Endothelial cell of umbilical vein (primary cell): Measurements from ENCODE around the gene TMF1. TPM values are rescaled to one million over a fixed set of nuclear protein-coding genes. Genes with fewer than 3 reads are reported as not detected.

Experiments used
- BruUV-seq: library from RNA; stranded (reverse); fragments of 400-500 nt; replicated peaks from 2 replicates; lab custom pipeline; 2021; lab: Mats Ljungman, UMichigan
- CTCF ChIA-PET: fragments of 300-600, 350-600 bp; sonication (Branson Sonifier 250); formaldehyde crosslinking; loops from one replicate; lab custom pipeline; 2021; ENCODE audit warnings: antibody characterized with exemption, inconsistent platforms; lab: Charles Lee
- POLR2A ChIA-PET: fragments of 300-600, 350-600 bp; sonication (Branson Sonifier 250); formaldehyde crosslinking; loops from one replicate; lab custom pipeline; 2021; ENCODE audit warnings: antibody characterized with exemption, inconsistent platforms; lab: Charles Lee
- DNase-seq: peaks from one replicate; pipeline ENCODE4 v3.0.0-alpha.2; 2011; ENCODE audit warnings: low read depth, low spot score
- FAIRE-seq: peaks from 2 replicates; lab custom pipeline; 2011; peaks lifted over from hg19 to GRCh38; lab: Jason Lieb, UNC
- H2AFZ ChIP-seq: 2 replicates; pipeline ENCODE4 v1.6.0; 2012; ENCODE audit warnings: low read depth, low read length, control low read depth, inconsistent platforms
- H3K27ac ChIP-seq: 2 replicates; pipeline ENCODE4 v1.5.1; 2011; ENCODE audit warnings: low read depth, mild to moderate bottlenecking, control low read depth, low read length, moderate library complexity; ENCODE audit not compliant: insufficient read depth
- H3K27me3 ChIP-seq, 2 experiments: 2 replicates each; pipeline versions ENCODE4 v1.6.0 to v1.6.1; 2011; ENCODE audit warnings: low read length in 2 of 2, mixed read lengths in 1 of 2; ENCODE audit not compliant: control insufficient read depth in 2 of 2, insufficient read depth in 2 of 2
- H3K36me3 ChIP-seq, 2 experiments: 2 replicates in 1 of 2; 3 replicates in 1 of 2; pipeline ENCODE4 v1.5.1; 2011; ENCODE audit warnings: low read length in 2 of 2, mild to moderate bottlenecking in 1 of 2, moderate library complexity in 1 of 2; ENCODE audit not compliant: control insufficient read depth in 2 of 2, insufficient read depth in 2 of 2; ENCODE audit errors: extremely low read depth in 1 of 2
- H3K4me1 ChIP-seq: 3 replicates; pipeline ENCODE4 v1.5.1; 2011; ENCODE audit warnings: mild to moderate bottlenecking, low read length; ENCODE audit not compliant: control insufficient read depth, insufficient read depth; ENCODE audit errors: extremely low read depth
- H3K4me2 ChIP-seq: 2 replicates; pipeline ENCODE4 v1.6.1; 2011; ENCODE audit warnings: low read length, control low read depth, mixed read lengths; ENCODE audit not compliant: insufficient read depth
- H3K4me3 ChIP-seq, 3 experiments: fragments of 200-600 bp in 1 of 3; sonication (generic), shearing (Covaris generic) in 1 of 3; replicated peaks in 1 of 3; 2 replicates each; pipeline ENCODE4 v1.5.1; 2011 to 2016; ENCODE audit warnings: control low read depth in 3 of 3, low read length in 3 of 3, mild to moderate bottlenecking in 2 of 3, inconsistent platforms in 1 of 3, low read depth in 1 of 3, moderate library complexity in 1 of 3; ENCODE audit not compliant: insufficient read depth in 1 of 3
- H3K79me2 ChIP-seq: 2 replicates; pipeline ENCODE4 v1.6.0; 2012; ENCODE audit warnings: low read length, inconsistent platforms; ENCODE audit not compliant: control insufficient read depth, insufficient read depth
- H3K9ac ChIP-seq: replicated peaks from 2 replicates; pipeline ENCODE3; 2011; ENCODE audit warnings: low read length, control low read depth; ENCODE audit not compliant: insufficient read depth; ENCODE audit errors: extremely low read depth
- H3K9me1 ChIP-seq: replicated peaks from 3 replicates; pipeline ENCODE4 v1.6.0; 2011; ENCODE audit warnings: mild to moderate bottlenecking, low read length; ENCODE audit not compliant: control insufficient read depth, insufficient read depth; ENCODE audit errors: extremely low read depth
- H3K9me3 ChIP-seq: replicated peaks from 2 replicates; pipeline ENCODE4 v1.5.1; 2012; ENCODE audit warnings: low read length, inconsistent platforms; ENCODE audit not compliant: control insufficient read depth, insufficient read depth
- H4K20me1 ChIP-seq: replicated peaks from 2 replicates; pipeline ENCODE3; 2011; ENCODE audit warnings: mild to moderate bottlenecking, low read length; ENCODE audit not compliant: control insufficient read depth, insufficient read depth; ENCODE audit errors: extremely low read depth
- CTCF ChIP-seq, 2 donors: IDR thresholded peaks; 1 replicate in 1 of 2; 2 replicates in 1 of 2; pipeline ENCODE4 v1.5.1; 2011; ENCODE audit warnings: low read length in 2 of 2, mild to moderate bottlenecking in 2 of 2, moderate library complexity in 2 of 2, control low read depth in 1 of 2, inconsistent platforms in 1 of 2, low read depth in 1 of 2; ENCODE audit not compliant: insufficient read depth in 1 of 2; ENCODE audit errors: extremely low read depth in 1 of 2
- EZH2 ChIP-seq: IDR thresholded peaks from 2 replicates; pipeline ENCODE4 v1.6.1; 2012; ENCODE audit warnings: borderline replicate concordance, low read depth, mild to moderate bottlenecking, moderate library complexity, low read length, inconsistent platforms; ENCODE audit not compliant: severe bottlenecking
- FOS ChIP-seq: IDR thresholded peaks from 2 replicates; pipeline ENCODE4 v1.6.1; 2011; ENCODE audit warnings: mild to moderate bottlenecking, low read length, moderate library complexity, borderline replicate concordance; ENCODE audit not compliant: insufficient read depth
- GATA2 ChIP-seq: IDR thresholded peaks from 2 replicates; pipeline ENCODE4 v1.7.0; 2011; ENCODE audit warnings: low read depth, mild to moderate bottlenecking, moderate library complexity, mixed read lengths, low read length; ENCODE audit not compliant: insufficient read length, insufficient read depth
- JUN ChIP-seq: IDR thresholded peaks from 2 replicates; pipeline ENCODE4 v1.6.1; 2011; ENCODE audit warnings: borderline replicate concordance, low read depth; ENCODE audit not compliant: insufficient read length, insufficient read depth
- MAX ChIP-seq: IDR thresholded peaks from 2 replicates; pipeline ENCODE4 v1.6.1; 2011; ENCODE audit not compliant: insufficient read depth, insufficient read length
- MYC ChIP-seq: IDR thresholded peaks from one replicate; pipeline ENCODE4 v1.6.1; 2011; ENCODE audit warnings: mild to moderate bottlenecking, low read depth, low read length
- POLR2A ChIP-seq: IDR thresholded peaks from 2 replicates; pipeline ENCODE4 v1.6.1; 2012; ENCODE audit warnings: low read depth, mild to moderate bottlenecking, control low read depth, low read length
- POLR2AphosphoS5 ChIP-seq: IDR thresholded peaks from 2 replicates; pipeline ENCODE4 v1.6.1; 2012; ENCODE audit warnings: low read depth, mild to moderate bottlenecking, control low read depth, low read length, moderate library complexity; ENCODE audit not compliant: insufficient read depth
- dilution Hi-C: fragments of 300-500 bp; cut with MboI; formaldehyde crosslinking; loops from one replicate; pipeline ENCODE4 v1.15.0; 2019; ENCODE audit warnings: low sequenced_read_pairs; ENCODE audit not compliant: extremely low pct_ligation_motif_present
- intact Hi-C: fragments of 100-400 bp; cut with micrococcal nuclease; formaldehyde crosslinking; loops from one replicate; pipeline ENCODE4 v1.10.0; 2022
- polyA plus RNA-seq, 4 experiments: library from polyadenylated mRNA; depleted of rRNA in 3 of 4; stranded (reverse) in 3 of 4; unstranded in 1 of 4; fragments of >200 nt; gene quantifications; 2 replicates each; pipeline versions ENCODE4 v1.2.1 to v1.2.3, GENCODE V29; 2011 to 2012; ENCODE audit warnings: missing spikeins in 1 of 4
- total RNA-seq: library from RNA; stranded (reverse); gene quantifications from 2 replicates; pipeline ENCODE4 v1.2.3, GENCODE V29; 2021

TMF1 gene
- total and polyA plus RNA-seq, 2 donors (not counting 3 experiments of a cell fraction or from before 2014, with no cell fraction given): 3.7 to 32.7 TPM

GRCh38 chr3:68997887-68998286, 54.2 kb downstream of the TMF1 start:
- dilution Hi-C loops: no loop called here
- intact Hi-C loops: no loop called here
- ChIA-PET CTCF (no interaction called here), POLR2A (no interaction called here)
- Histone ChIP-seq H4K20me1 (no peaks in the 10 kb centered on the region), H3K9ac (no peak overlapping the region), H3K27me3 (no peaks in the 10 kb centered on the region), H3K4me3 (no peak overlapping the region), H3K79me2 (no peaks in the 10 kb centered on the region), H2AFZ (no peak overlapping the region), H3K27ac (no peak overlapping the region), H3K9me1 (no peaks in the 10 kb centered on the region), H3K4me1 (no peaks in the 10 kb centered on the region), H3K4me2 (no peak overlapping the region), H3K9me3 (no peaks in the 10 kb centered on the region), H3K36me3 (peaks cover 21% of the 10 kb centered on the region in 2 experiments)
- no TSS peak for BruUV-seq
- no peak for DNase-seq
- TF ChIP-seq EZH2 (no peak), POLR2AphosphoS5 (no peak), FOS (no peak), POLR2A (no peak), MYC (no peak), CTCF (IDR thresholded peaks at IDR 0.05; ENCODE audit: extremely low read depth in 1 of 2, insufficient read depth in 1 of 2, low read depth in 1 of 2, low read length in 2 of 2) (no peak), JUN (no peak), MAX (no peak), GATA2 (no peak)
- FAIRE-seq: peak; percentile 43
